Neural crest cell (in vitro differentiated cells): ENCODE measurements around the gene PRDM10. TPM values are rescaled to one million over a fixed set of nuclear protein-coding genes. Genes with fewer than 3 reads are reported as not detected.

ENCODE experiments used
- DNase-seq: peaks from one replicate; pipeline ENCODE4 v3.0.0; 2021; ENCODE audit warnings: low read depth, mixed read lengths, low spot score
- H3K27ac Mint-ChIP-seq: one replicate; pipeline ENCODE4 v1.8.0; 2021; ENCODE audit warnings: mild to moderate bottlenecking, mixed read lengths; ENCODE audit not compliant: unreplicated experiment
- H3K27me3 Mint-ChIP-seq: 2 replicates; pipeline ENCODE4 v1.8.0; 2021; ENCODE audit warnings: low read depth, mild to moderate bottlenecking, mixed read lengths
- H3K36me3 Mint-ChIP-seq: 2 replicates; pipeline ENCODE4 v1.8.0; 2021; ENCODE audit warnings: low read depth, mild to moderate bottlenecking, mixed read lengths
- H3K4me1 Mint-ChIP-seq: 2 replicates; pipeline ENCODE4 v1.8.0; 2021; ENCODE audit warnings: mixed read lengths
- H3K4me3 Mint-ChIP-seq: one replicate; pipeline ENCODE4 v1.8.0; 2021; ENCODE audit warnings: mild to moderate bottlenecking, mixed read lengths
- H3K9me3 Mint-ChIP-seq: 2 replicates; pipeline ENCODE4 v1.8.0; 2021; ENCODE audit warnings: mixed read lengths
- CTCF ChIP-seq: fragments of 200-600 bp; sonication (generic); conservative IDR thresholded peaks from 2 replicates; pipeline ENCODE4 v1.5.0; 2021; ENCODE audit warnings: antibody characterized with exemption, mild to moderate bottlenecking
- total RNA-seq: library from RNA; stranded (reverse); gene quantifications from 2 replicates; pipeline ENCODE4 v1.2.1, GENCODE V29; 2021

The PRDM10 gene
- total RNA-seq, 1 donor from 2014 or later, result 18.5 TPM

GRCh38 chr11:129950101-129951091, 52.2 kb downstream of the PRDM10 start:
- Mint-ChIP-seq H3K36me3 (peaks cover 2% of the 10 kb centered on the region), H3K27me3 (no peaks in the 10 kb centered on the region), H3K9me3 (no peaks in the 10 kb centered on the region), H3K27ac (peak overlapping the region; percentile 31), H3K4me1 (peaks cover 22% of the 10 kb centered on the region), H3K4me3 (no peak overlapping the region)
- no peak for TF ChIP-seq CTCF
- DNase-seq, result no peak

DNA sequence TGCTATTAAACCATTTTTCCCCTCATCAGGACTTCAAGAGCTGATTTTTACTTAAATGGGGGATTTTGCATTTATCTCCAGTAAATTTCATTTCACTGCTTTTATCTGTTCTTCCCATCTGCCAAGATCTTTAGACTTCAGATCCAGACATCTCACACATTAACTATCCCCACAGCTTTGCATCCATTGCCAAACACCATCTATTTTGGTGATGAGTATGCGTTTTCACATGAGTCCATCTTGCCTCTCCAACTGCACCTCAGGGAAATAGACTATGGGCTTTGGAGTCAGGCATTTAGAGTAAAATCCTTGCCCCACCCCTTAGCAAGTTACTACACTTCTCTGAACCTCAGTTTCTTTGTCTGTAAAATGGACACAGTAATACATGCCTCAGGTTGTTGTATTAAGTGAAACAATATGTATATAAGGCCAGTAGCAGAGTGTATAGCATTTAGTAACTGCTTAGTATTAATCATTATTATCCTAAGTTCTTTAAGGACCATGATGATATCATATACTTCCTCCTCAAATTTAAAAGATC, 53.6 kb downstream of the PRDM10 start:
- H3K4me1 Mint-ChIP-seq, result peaks cover 22% of the 10 kb centered on the region

DNA sequence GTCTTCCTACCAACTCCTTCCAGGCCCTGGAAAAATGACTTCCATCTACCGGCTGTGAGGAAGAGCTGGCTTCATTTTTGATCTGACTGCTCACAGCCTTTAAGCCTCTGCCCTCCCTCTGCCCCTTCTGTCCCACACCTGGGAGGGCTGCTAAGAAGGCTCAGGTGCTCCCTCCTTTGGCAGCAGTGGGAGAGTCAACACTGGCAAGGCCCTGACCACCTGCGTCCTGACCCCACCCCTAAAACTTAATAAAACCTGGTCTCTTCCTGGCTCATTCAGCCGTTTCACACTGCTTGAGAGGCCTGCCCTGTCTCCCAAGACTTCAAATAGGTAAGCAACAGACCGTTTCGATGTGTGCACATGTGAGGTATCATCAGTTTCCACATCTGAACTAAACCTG, 55.2 kb downstream of the PRDM10 start:
- H3K4me1 Mint-ChIP-seq, result peaks cover 22% of the 10 kb centered on the region
- peaks cover 5% of the 10 kb centered on the region for H3K36me3 Mint-ChIP-seq
- no peak overlapping the region for H3K4me3 Mint-ChIP-seq
- H3K27me3 Mint-ChIP-seq, result no peaks in the 10 kb centered on the region
- no peaks in the 10 kb centered on the region for H3K9me3 Mint-ChIP-seq
- no peak for TF ChIP-seq CTCF
- no peak for DNase-seq
- H3K27ac Mint-ChIP-seq, result no peak overlapping the region

More for the DNA sequence above, 53.6 kb downstream of the PRDM10 start:
- Mint-ChIP-seq H3K36me3 (peaks cover 5% of the 10 kb centered on the region), H3K4me3 (no peak overlapping the region), H3K9me3 (no peaks in the 10 kb centered on the region), H3K27me3 (no peaks in the 10 kb centered on the region), H3K27ac (no peak overlapping the region)
- TF ChIP-seq CTCF, result no peak
- DNase-seq, result no peak

DNA sequence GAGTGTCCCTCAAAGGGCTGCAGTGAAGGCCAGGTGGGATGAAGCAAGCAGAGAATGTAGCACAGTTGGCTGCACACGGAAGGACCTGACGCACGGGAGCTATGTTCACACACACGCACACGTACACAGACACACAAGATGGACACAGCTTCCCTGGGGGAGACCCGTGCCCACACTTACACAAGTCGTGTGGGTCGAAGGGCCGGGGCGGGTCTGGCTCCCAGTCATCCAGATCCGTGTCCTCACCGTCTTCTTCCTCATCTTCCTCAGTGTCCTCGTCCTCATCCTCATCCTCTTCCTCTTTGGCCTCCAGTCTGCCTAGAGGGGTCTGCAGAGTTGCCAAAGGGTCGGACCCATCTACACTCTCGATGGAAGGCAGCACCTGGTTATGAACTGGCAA, 55.7 kb downstream of the PRDM10 start:
- no peak overlapping the region for H3K27ac Mint-ChIP-seq
- H3K36me3 Mint-ChIP-seq, result peaks cover 5% of the 10 kb centered on the region
- peaks cover 18% of the 10 kb centered on the region for H3K4me1 Mint-ChIP-seq
- H3K27me3 Mint-ChIP-seq, result no peaks in the 10 kb centered on the region
- H3K9me3 Mint-ChIP-seq, result no peaks in the 10 kb centered on the region
- no peak for DNase-seq
- TF ChIP-seq CTCF, result no peak
- H3K4me3 Mint-ChIP-seq, result no peak overlapping the region

DNA sequence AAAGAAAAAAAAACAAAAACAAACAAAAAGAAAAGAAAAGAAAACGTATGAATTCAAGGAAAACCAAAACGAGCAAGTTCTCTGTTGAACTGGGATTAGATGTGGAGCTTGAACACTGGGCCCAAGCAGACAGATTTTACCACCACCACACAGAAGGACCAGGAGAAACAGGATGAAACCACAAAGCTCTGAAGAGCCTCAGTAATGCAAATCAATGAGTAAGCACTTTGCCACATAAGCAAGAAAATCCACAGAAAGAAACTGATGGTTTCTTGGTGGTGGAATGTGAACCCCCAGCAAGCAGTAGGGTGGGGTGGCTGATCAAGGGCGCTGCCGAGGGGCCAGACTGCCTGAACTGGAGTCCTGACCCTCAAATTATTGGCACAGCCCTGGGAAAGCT, 56.4 kb downstream of the PRDM10 start:
- H3K9me3 Mint-ChIP-seq, result no peaks in the 10 kb centered on the region
- H3K4me1 Mint-ChIP-seq, result peaks cover 11% of the 10 kb centered on the region
- H3K27ac Mint-ChIP-seq, result no peak overlapping the region
- TF ChIP-seq CTCF, result no peak
- no peaks in the 10 kb centered on the region for H3K27me3 Mint-ChIP-seq
- H3K36me3 Mint-ChIP-seq, result peaks cover 5% of the 10 kb centered on the region
- H3K4me3 Mint-ChIP-seq, result no peak overlapping the region
- no peak for DNase-seq
